LNCaP clone FGC (cell line): ENCODE measurements around the gene NIPAL4.

ENCODE experiments used
- DNase-seq: peaks from one replicate; pipeline ENCODE4 v3.0.0-alpha.2; 2011; ENCODE audit warnings: low read depth
- H3K4me3 ChIP-seq: 2 replicates; pipeline ENCODE4 v1.5.1; 2011; ENCODE audit warnings: mild to moderate bottlenecking, low read depth, low read length, control low read depth
- TF ChIP-seq, protein P1 (sequence below): IDR thresholded peaks from 2 replicates; pipeline ENCODE4 v1.5.1; 2012; ENCODE audit warnings: mild to moderate bottlenecking; ENCODE audit not compliant: control insufficient read depth, insufficient read depth; ENCODE audit errors: extremely low read depth

The NIPAL4 gene

DNA sequence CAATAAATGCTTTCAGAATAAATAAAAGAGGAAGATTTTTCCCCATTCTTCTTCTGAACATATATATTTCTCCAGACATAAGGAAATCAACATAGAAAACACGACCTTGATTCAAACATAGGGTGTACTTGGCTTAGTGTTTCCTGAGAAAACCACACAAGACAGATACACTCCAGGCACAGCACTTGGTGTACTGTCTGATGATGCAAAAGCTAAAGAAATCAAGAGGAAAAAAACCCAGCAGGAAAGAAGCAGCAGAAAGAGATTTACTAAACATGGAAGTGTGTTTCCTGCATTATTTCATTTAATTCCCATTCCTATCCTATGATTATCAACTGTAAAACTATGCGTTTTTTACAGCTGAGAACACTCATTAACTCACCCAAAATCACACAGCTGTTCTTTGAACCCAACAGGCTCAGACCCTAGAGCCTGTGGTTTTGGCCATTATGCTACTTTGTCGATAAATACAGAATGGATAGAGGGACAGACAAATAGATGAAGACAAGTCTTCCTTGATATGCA lies 46.1 kb downstream of the NIPAL4 start:
- TF ChIP-seq, protein P1, sequence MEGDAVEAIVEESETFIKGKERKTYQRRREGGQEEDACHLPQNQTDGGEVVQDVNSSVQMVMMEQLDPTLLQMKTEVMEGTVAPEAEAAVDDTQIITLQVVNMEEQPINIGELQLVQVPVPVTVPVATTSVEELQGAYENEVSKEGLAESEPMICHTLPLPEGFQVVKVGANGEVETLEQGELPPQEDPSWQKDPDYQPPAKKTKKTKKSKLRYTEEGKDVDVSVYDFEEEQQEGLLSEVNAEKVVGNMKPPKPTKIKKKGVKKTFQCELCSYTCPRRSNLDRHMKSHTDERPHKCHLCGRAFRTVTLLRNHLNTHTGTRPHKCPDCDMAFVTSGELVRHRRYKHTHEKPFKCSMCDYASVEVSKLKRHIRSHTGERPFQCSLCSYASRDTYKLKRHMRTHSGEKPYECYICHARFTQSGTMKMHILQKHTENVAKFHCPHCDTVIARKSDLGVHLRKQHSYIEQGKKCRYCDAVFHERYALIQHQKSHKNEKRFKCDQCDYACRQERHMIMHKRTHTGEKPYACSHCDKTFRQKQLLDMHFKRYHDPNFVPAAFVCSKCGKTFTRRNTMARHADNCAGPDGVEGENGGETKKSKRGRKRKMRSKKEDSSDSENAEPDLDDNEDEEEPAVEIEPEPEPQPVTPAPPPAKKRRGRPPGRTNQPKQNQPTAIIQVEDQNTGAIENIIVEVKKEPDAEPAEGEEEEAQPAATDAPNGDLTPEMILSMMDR, result no peak
- no peak for DNase-seq
- H3K4me3 ChIP-seq, result no peak overlapping the region

DNA sequence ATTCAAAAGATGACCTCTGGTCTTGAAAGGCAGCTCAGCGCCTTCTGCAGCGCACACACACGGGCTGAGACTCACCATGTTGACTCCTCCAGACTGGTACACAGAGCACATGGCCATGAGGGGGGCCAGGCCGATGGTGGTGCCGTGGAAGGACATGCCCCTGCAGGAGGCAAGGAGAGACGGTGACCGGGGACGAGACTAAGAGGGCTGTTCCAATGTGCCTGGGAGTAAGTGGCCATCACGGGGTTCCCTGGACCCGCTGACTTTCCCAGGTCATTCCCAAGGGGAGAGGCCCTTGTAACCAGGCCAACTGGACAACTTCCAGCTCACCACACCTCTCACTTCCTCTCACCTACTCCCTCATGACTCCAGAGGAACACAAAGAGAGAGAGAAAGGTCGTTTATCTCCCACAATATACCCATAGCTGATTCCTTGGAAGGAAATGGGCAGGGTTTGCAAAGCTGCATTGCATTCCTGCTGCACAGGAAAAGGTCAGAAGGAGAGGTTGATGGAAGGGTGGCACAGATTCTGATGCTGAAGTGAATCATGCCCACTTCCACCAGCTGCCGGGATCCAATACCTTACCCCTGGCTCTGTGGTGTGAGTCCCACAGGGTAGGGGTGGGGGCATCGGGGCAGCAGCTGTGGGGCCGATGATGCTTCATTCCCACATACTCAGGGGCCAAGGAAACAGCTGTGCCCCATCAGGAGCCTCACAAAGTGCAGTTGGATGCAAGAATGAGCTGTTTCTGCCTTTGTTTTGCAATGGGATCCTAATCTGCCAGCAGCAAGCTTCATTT lies 47.2 kb downstream of the NIPAL4 start:
- no peak for DNase-seq
- TF ChIP-seq, protein P1, result no peak

DNA sequence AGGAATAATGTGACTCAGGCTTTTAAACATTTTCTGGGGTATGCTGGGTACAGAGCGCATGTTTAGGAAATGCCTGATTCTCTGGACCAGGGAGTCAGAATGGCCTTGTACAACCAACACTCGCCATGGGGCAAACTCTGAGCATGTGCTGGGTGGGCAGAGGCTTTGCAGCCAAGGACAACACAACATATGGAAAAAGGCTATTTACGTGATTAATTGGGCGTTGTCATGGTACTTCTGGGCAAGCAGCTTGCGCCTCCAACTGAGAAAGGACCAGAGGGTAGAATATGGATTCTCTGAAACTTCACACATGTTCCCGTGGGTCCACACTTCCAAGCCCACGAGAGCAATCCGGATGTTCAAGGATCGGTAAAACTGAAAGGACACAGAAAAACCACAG lies 49.1 kb downstream of the NIPAL4 start:
- TF ChIP-seq, protein P1, result no peak
- no peak overlapping the region for H3K4me3 ChIP-seq
- no peak for DNase-seq

More for the DNA sequence above, 47.2 kb downstream of the NIPAL4 start:
- no peak overlapping the region for H3K4me3 ChIP-seq

DNA sequence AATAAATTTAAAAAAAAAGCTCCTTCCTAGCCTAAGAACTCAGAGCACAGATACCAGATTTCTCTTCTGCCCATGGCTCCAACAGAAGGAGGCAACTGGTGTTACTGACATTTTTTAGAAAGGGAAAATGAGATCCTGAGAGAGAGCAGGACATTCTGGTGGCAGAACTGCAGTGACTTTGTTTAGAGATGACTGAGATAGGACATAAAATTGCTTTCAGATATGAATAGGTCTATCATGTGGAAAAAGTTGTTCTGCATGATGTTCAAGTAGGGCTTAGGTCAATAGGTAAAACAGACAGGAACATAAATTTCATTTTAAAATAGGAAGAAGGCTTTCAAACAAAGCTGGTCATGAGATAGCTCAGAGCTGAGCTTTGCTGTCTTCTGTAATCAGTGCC lies 49.6 kb downstream of the NIPAL4 start:
- DNase-seq, result no peak
- no peak overlapping the region for H3K4me3 ChIP-seq
- TF ChIP-seq, protein P1, result no peak

DNA sequence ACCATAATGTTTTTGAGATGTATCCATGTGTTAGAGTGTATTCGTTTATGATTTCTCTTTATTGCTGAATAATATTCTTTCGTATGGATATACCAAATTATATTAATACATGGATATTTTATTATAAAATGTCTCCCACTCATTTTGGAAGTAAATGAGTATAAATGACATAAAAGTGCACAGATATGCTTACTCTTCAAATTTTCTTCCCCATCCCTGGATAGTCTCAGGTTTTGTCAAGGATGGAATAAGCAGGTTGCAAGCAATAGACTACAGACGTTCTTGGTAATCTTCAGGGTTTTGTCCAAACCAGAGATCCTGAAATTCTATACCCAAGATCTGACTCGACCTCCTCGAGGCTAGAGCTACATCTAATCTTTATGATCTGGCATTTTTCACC lies 50.7 kb downstream of the NIPAL4 start:
- DNase-seq, result no peak
- H3K4me3 ChIP-seq, result no peak overlapping the region
- TF ChIP-seq, protein P1, result no peak

DNA sequence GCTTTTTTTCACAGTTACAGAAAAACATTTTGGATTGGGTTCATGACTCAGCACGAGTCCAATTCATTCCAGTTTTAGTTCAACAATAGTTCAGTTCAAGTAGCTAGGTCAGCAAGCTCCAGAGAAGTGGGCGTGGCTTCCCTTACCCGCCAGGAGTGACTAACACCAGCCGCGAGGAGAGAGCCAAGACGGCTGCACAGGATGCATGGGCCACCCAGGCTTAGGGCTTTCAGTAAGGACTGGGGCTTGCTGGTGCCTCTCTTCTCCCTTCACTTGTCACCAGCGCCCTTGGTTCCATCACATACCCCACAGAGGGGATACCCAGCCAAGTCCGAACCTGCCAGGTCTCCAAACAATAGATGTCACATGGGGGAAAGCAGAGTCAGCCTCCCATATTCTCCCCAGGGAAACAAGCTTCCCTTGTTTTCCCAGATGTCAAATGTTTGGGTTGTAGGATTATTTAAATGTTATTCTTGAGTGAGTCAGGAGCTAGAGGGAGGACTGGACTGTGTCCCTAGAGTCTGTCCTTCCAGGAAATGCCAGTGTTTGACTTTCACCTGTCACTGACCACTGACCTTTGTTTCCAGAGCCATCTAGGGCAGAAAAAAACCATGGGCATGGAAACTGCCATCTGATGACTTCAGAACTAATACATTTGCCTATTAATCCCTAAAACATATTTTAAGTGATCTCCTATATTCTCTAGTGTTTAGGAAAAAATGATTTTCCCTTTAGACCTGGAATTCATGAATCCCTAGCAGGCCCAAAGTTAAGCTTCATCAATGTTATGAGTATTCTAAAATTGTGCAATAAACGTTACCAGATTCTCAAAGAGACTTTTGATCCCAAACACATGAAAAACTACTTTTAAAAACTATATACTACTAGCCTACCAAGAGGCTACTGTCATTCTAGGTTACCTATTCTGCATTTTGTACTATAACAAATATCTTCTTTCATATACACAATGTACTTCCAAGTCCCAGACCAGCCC lies 51.9 kb downstream of the NIPAL4 start:
- no peak for DNase-seq
- no peak overlapping the region for H3K4me3 ChIP-seq
- TF ChIP-seq, protein P1, result no peak
